Epithelial cell of esophagus (primary cell): ENCODE results near the gene MAGEB3.

Source experiments
- DNase-seq: peaks from one replicate; pipeline ENCODE4 v3.0.0; 2010; ENCODE audit warnings: low read depth
- H3K4me3 ChIP-seq: 2 replicates; pipeline ENCODE4 v1.5.1; 2011; ENCODE audit warnings: mild to moderate bottlenecking, low read length, control low read depth
- TF ChIP-seq, protein P1 (sequence below): IDR thresholded peaks from 2 replicates; pipeline ENCODE4 v1.5.1; 2011; ENCODE audit warnings: low read depth, mild to moderate bottlenecking, low read length, control low read depth, inconsistent platforms; ENCODE audit not compliant: insufficient read depth; ENCODE audit errors: missing control alignments

Gene MAGEB3

GRCh38 chrX:30275498-30275897, 45.0 kb downstream of the MAGEB3 start:
- H3K4me3 ChIP-seq, result no peak overlapping the region
- peak; percentile 26 for DNase-seq
- TF ChIP-seq, protein P1, sequence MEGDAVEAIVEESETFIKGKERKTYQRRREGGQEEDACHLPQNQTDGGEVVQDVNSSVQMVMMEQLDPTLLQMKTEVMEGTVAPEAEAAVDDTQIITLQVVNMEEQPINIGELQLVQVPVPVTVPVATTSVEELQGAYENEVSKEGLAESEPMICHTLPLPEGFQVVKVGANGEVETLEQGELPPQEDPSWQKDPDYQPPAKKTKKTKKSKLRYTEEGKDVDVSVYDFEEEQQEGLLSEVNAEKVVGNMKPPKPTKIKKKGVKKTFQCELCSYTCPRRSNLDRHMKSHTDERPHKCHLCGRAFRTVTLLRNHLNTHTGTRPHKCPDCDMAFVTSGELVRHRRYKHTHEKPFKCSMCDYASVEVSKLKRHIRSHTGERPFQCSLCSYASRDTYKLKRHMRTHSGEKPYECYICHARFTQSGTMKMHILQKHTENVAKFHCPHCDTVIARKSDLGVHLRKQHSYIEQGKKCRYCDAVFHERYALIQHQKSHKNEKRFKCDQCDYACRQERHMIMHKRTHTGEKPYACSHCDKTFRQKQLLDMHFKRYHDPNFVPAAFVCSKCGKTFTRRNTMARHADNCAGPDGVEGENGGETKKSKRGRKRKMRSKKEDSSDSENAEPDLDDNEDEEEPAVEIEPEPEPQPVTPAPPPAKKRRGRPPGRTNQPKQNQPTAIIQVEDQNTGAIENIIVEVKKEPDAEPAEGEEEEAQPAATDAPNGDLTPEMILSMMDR, result peak; percentile 34

DNA sequence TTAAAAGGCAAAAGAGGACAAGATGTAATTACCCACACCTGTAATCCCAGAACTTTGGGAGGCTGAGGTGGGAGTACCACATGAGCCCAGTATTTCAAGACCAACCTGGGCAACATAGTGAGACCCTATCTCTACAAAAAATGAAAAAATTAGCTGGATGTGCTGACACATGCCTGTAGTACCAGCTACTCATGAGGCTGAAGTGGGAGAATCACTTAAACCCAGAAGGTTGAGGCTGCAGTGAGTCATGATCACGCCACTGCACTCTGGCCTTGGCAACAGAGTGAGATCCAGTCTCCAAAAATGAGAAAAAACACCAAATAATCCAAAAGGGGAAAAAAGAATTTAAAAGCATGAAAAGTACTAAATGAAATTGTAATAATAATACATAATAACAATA, 47.9 kb downstream of the MAGEB3 start:
- H3K4me3 ChIP-seq, result no peak overlapping the region
- DNase-seq, result peak; percentile 25
- TF ChIP-seq, protein P1, result no peak

- H3K4me3 ChIP-seq, result no peak overlapping the region
- TF ChIP-seq, protein P1, result no peak
- DNase-seq, result no peak
Measured at GRCh38 chrX:30280428-30280827, 50.0 kb downstream of the MAGEB3 start.

GRCh38 chrX:30282527-30282926, 52.1 kb downstream of the MAGEB3 start:
- DNase-seq, result peak; percentile 14
- no peak overlapping the region for H3K4me3 ChIP-seq
- TF ChIP-seq, protein P1, result no peak

DNA sequence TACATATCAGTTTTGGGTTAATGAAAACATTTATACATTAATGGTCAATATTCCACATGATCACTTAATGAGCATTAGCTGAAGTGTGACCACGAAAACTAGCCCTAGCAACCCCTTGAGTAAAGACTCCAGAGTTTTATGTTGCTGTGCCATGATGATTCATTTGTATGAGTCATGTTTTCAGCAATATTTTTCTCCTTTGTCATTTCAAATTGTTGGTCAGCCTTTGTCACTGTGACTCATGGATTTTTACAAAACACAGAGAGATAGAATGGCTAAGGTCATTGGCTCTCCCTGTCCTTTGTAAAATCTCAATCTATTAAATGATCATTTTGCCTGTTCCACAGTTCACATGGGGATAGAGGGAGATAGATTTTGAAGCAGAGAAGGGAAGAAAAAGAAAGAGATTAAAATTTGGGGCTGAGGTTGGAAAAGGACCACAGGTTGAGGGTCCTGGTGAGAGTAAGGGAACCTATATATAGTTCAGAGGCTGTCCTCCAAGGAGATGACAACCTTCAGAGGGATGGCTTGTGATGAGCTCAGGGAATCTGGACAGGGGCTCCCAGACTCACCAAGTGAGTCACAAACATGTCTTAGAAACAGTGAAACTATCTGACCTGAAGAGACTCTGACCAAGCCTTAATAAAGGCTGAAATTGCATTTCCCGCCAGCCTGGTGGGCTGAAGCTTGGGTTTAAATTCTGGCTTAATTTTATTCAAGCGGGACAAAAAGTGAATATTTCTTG, 53.2 kb downstream of the MAGEB3 start:
- DNase-seq, result peak; percentile 85
- TF ChIP-seq, protein P1, result no peak
- H3K4me3 ChIP-seq, result no peak overlapping the region
